Raji (cell line): Measurements from ENCODE around the gene ACER3.
A peak's percentile ranks its signal among the peaks of the same experiment; 100 is the strongest.

Experiments
- POLR2A ChIP-seq: IDR thresholded peaks from 2 replicates; pipeline ENCODE4 v1.6.1; 2011; ENCODE audit warnings: low read depth, low read length, control low read depth; ENCODE audit not compliant: insufficient read depth

ACER3 gene

DNA sequence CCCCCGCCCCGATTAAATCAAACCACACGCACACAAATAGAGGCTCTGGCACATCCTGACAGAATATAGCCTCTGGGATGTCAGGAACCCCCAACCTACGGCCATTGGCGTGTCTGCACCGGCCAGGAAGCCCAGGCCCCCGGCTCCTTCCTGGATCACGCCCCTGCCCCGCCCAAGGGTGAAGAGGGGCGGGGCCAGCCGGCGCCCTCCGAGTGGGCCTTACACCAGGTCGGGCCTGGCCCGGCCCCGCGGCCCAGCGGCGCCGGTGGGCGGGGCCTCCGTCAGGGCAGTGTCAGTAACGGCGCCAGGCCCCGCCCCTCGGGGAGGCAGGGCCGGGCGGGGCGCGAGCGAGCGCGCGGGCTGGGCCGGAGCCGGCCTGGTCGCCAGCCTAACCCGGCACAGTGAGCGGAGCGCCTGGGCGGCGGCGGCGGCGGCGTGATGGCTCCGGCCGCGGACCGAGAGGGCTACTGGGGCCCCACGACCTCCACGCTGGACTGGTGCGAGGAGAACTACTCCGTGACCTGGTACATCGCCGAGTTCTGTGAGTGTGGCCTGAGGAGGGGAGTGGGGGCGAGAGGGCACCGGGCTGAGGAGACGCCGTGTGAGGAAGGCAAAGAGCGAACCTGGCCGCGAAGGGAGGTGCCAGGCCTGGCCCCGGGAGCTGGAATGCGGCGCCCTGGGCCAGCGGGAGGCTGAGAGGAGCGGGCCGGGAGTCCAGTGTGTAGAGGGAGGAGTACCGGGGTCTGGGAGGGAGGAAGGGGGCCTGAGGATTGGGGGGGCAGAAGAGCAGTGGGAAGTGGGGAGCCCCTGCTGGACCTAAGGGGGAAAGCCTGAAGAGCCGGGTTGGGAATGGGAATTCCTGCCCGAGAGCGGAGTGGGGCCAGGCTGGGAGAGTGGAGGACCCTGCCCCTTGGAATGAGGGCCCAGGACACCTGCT is at the start of gene ACER3:
TSS of gene ACER3 (plus strand) at position 380 of the 937 bp plus-strand sequence. CDS start at position 439, 59 bp downstream.
- TF ChIP-seq POLR2A = peak; percentile 71

DNA sequence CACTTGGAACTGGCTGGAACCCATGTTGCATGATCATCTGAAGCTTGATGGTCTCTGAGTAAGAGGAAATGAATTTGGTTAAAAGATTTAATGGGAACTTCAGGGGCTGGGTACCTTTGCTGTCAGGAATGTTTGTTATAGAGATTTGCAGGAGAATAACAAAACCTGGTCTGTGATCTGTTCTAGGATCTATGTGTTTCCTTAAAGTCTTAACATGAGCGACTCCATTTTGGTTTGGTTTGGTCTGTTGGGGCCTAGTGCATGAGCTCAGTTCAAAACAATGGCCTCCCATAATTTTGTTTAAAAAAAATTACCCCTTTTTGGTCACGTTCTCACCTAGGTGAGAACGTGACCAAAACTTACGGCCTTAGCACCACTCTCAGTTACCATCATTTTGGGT is 49.5 kb upstream of the ACER3 start:
- no peak for TF ChIP-seq POLR2A

DNA sequence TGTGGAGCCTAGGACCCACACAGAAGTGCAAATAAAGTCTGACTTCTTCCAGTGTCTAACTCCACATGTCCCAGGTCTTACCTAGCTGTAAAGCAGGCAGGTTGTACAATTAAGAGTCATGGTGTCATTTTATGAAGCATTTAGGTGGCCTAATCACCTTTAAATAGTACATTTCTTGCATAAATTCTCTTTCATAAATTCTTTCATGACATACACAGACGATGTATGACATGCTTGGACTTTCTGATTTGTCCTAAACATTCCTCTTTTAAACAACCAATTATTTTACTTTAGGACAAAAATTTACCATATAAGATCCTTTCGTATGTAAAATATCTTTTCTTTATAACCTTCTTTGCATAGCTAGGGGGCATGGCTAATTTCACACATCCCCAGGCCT is 46.3 kb upstream of the ACER3 start:
- no peak for TF ChIP-seq POLR2A

DNA sequence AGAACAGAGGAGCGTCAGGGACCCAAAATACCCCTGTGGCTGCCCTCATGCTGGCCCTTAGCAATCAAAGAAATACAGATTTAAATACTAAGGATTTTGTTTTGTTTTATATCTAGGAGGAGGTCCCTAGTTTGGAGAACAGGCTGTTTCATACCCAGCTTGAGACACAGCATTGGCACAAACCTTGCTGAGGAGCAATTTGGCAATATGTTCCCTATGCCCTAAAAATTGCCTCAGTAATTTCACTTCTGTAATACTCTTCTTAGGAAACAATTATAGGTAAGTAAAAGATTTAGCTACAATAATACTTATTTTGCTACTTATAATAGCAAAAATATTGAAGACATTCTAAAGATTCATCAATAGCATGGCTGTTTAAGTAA is 40.5 kb upstream of the ACER3 start:
- TF ChIP-seq POLR2A = no peak

DNA sequence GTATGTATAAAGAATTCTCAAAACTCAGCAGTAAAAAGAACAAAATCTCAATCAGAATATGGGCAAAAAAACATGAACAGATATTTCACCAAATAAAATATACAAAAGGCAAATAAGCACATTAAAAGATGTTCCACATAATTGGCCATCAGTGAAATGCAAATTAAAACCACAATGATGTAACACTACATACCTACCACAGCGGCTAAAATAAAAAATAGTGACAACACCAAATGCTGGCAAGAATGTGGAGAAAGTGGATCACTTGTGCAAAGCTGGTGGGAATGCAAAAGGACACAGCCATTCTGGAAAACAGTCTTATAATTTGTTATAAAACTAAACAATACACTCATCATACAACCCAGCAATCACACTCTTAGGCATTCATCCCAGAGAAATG is 38.3 kb upstream of the ACER3 start:
- TF ChIP-seq POLR2A = no peak

DNA sequence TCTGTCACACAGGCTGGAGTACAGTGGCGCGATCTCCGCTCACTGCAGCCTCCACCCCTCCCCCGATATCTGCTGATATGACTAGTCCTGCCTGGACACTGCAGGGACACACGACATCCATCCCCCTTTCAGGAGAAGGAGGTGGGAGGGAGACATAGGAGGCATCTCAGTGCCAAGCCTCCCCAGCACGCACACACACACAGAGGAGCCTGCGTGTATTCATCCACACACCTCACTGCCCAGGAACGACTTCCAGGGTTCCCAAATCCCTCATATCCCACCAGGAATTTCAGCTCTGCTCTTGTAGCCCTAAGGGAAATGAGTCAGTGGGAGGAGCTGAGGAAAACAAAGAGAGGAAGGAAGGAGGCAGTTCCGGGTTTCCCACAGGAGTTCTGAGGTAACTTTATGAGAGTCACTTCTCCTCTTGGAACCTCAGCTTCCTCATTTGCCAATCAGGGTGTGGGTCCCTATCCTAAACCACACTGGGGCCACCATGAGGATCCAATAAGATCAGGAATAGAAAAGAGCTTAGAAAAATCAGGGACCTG is 37.2 kb upstream of the ACER3 start:
- no peak for TF ChIP-seq POLR2A

DNA sequence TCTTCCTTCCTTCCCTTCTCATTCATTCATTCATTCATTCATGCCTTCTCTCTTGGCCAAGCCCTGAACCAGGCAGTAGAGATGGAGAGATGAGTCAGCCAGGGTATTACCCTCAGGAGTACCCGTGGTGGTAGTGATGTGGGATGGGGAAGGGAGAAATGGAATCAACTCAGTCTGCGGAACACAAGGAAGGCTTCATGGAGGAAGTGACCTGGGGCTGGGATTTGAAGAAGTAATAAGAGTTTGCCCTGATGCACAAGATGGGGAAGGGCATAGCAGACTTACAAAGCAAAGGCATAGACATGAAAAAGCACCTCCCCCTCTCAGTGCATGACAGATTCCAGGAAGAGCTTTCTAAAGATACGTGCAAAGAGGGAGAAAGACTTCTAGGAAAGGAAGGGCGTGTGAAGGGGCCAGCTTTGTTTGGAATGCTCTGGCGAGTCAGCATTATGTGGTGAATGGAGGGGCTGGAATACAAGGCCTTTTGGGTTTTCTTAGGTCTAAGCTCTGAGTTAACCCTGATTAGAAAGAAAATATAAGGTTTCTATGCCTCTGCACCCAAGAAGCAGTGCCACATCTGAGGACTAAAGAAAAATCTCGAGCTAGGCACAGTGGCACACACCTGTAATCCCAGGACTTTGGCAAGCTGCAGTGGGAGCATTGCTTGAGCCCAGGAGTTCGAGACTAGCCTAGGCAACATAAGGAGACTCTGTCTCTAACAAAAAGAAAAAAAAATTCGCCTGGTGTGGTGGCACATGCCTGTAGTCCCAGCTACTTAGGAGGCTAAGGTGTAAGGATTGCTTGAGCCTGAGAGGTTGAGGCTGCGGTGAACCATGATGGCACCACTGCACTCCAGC is 36.4 kb upstream of the ACER3 start:
- TF ChIP-seq POLR2A = no peak

DNA sequence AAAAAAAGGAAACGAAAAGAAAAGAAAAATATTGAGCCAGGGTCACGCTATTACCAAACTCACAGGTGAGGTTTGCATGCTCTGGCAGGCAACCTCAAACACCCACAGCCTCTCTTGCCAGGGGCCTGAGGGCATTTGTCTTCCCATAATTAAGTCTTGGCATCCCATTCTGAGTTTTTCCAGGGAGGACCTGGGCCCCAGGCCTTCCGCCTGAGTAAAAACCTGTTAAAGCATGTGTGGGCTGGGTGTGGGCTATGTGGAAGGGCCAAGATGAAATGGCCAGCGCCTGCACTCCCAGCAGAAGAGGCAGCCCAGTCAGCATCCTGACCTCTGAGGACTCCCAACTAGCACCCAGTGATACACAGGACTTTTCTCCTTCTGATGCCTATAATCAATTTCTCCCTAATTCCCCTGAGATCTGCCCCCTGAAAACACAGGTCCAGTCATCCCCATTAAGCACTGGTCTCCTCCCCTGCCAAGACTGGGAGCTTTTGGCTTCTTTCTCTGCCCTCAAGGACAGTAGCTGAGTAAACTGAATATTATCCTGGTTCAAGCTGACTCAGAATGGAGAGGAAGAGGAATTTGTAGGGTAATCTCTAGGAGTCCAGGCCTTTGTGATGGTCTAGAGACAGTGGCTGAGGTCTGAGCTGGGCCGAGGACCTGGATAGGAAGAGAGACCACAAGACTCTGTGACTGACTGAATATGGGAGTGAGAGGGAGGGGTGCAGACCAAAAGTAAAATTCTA is 35.6 kb upstream of the ACER3 start:
- TF ChIP-seq POLR2A = no peak

DNA sequence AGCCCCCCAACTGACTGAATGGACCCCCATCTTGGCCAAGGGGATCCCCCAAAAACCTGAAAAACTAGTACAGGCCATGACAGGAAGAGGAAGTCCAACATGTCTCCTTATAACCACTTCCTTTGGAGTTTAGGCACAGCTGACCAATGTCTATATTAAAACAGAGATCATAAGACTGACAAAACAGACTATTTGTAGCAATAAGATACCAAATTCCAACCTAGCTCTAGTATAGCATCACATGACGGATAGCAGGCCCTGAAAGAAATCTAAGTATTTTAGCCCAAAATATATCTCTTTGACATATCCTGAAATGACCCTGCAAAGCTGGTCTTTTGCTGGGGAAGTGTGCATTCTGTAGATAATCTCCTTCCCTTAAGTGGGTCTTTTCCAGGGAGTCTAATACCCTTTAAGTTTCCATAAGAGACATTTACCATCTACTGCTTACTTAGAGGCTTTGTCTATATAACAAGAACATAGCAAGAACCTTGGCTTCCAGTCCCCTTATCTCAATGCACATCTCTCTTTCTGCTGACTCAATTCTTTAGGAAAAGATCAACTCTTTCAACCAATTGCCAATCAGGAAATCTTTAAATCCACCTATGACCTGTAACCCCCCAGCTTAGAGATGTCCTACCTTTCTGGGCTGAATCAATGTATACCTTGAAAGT is 34.9 kb upstream of the ACER3 start:
- TF ChIP-seq POLR2A = no peak

DNA sequence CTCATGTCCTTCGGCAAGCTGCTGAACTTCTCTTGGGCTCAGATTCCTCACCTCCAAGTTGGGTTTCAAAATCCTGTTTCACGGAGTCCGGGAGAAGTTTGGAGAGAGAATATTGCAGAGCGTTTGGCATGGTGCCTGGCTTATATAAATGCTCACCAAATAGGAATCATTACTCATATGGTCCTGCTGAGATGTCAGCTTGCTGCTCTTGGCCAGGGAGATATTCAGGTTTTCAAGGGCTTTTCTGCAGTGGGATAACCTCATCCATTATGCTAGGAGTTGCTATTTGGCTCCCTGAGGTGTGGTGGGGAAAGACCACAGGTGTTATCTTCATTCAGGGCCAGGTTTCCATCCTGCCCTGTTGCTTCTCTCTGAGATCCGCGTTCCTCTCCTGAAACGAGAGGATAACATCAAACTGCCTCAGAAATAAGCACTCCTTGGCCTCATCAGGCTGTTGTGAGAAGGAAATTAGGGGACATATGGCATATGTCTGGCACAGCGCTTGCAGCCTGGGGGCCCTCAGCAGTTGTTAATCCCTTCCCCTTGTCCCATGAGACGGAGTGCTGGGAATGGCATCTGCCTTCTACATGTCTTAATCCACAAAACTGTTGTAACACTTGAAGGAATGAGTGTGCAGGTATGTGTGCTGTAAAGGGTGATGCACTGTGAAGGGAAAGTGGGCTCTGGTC is 29.9 kb upstream of the ACER3 start:
- TF ChIP-seq POLR2A = no peak

DNA sequence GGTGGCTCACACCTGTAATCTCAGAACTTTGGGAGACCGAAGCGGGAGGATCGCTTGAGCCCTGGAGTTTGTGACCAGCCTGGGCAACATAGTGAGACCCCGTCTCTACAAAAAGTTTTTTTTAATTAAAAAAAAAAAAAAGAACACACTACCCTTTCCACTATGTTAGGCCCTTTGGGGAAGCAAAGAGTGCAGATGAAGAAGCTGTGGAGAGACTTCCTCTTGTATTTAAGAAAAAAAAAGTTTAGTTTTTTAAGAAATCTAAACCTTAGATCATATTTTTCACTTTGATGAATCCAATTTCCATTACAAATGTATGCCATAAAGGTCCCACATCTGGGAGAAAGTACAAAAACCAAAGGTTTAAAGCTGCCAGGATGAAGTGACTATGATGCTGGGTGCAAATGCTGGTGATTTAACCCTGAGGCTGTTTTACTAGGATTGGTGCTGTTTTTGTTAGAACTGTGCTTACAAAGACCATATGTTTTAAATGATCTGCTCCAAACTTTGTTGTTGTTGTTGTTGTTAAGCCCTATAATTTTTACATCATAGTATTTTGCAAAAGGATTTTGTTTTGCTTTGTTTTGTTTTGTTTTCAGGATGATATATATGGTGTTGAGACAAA is 28.9 kb upstream of the ACER3 start:
- no peak for TF ChIP-seq POLR2A

DNA sequence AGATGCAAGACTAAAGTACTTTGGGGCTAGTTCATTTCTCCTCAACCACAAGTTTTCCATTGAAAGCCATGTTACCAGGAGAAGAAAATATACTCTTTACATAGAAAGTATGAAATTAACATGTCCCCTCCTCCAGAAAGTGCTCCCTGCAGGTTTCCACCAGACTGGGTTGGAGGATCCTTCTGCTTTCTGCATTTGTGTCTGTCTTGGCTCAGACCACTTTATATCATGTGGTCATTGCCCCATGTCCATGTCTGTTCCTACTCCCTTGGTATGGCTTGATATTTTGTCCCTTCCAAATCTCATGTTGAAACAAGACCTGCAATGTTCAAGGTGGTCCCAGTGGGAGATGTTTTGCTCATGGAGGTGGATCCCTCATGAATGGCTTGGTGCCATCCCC is 28.4 kb upstream of the ACER3 start:
- TF ChIP-seq POLR2A = no peak

DNA sequence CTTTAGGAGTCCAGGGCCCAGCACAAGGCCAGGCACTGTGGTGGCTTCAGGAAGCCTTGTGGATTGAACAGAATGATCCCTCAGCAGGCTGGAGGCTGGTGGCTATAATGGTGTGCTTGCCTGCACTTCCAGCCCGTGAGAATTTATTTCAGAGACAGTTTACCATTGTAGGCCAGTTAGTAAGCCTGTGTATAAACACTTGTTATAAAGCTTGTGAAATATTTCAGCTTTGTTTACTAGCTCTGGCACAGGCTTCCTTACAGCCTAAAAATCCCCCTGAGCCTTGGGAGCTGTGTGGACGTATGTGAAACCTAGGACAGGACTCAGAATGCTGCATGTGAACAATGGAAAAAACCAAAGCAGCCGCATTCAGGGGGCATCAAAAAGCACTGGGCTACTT is 26.6 kb upstream of the ACER3 start:
- no peak for TF ChIP-seq POLR2A
